D721Med (cell line): Measurements from ENCODE around the gene CENPA.
"Not testable (repeated sequence)": the region's sequence is repeated elsewhere in the genome, so short reads cannot be mapped to it uniquely, and the experiment has no call there.

Experiments
- DNase-seq: peaks from one replicate; pipeline ENCODE4 v3.0.0; 2011; ENCODE audit warnings: low spot score; ENCODE audit not compliant: insufficient read length
- FAIRE-seq: peaks from 2 replicates; lab custom pipeline; 2011; peaks lifted over from hg19 to GRCh38; lab: Jason Lieb, UNC
- CTCF ChIP-seq: IDR thresholded peaks from 2 replicates; pipeline ENCODE4 v1.5.1; 2012; ENCODE audit warnings: mild to moderate bottlenecking, control low read depth; ENCODE audit not compliant: insufficient read depth; ENCODE audit errors: missing control alignments

CENPA gene

GRCh38 chr2:26793518-26793917 lies 7.7 kb downstream of the CENPA start:
- no peak for FAIRE-seq
- TF ChIP-seq CTCF: no peak

GRCh38 chr2:26795135-26795534 lies 9.3 kb downstream of the CENPA start:
- not testable (repeated sequence) for FAIRE-seq, DNase-seq

More at GRCh38 chr2:26793518-26793917, 7.7 kb downstream of the CENPA start:
- DNase-seq: no peak

GRCh38 chr2:26801328-26801727 lies 15.5 kb downstream of the CENPA start:
- DNase-seq: no peak
- no peak for FAIRE-seq
- TF ChIP-seq CTCF: no peak

- FAIRE-seq (no peak), DNase-seq (no peak)
- no peak for TF ChIP-seq CTCF
Measured at GRCh38 chr2:26801796-26802195, 15.9 kb downstream of the CENPA start.

GRCh38 chr2:26805241-26805676 lies 19.4 kb downstream of the CENPA start:
- FAIRE-seq: no peak
- TF ChIP-seq CTCF: no peak
- no peak for DNase-seq

- no peak for DNase-seq
- no peak for TF ChIP-seq CTCF
- no peak for FAIRE-seq
Measured at GRCh38 chr2:26807788-26808460, 22.1 kb downstream of the CENPA start.

- FAIRE-seq (no peak), DNase-seq (no peak)
- TF ChIP-seq CTCF: no peak
Measured at GRCh38 chr2:26809211-26809610, 23.4 kb downstream of the CENPA start.
